IMR-90 (cell line): Measurements from ENCODE around the gene CLOCK. TPM values are rescaled to one million over a fixed set of nuclear protein-coding genes. Genes with fewer than 3 reads are reported as not detected.
"Not testable (repeated sequence)": the region's sequence is repeated elsewhere in the genome, so short reads cannot be mapped to it uniquely, and the experiment has no call there.

ENCODE experiments used
- ATAC-seq: fragments of 200-7000 bp; cut with Tn5 transposase; 2 replicates; pipeline ENCODE4 v1.9.1; 2020; ENCODE audit warnings: low read depth, mild to moderate bottlenecking, moderate library complexity
- BruUV-seq: library from RNA; stranded (reverse); fragments of 400-500 nt; replicated peaks from 2 replicates; lab custom pipeline; 2021; lab: Mats Ljungman, UMichigan
- CTCF ChIA-PET: fragments of 300-600 bp; formaldehyde crosslinking; extraction: SDS; loops from one replicate; lab custom pipeline; 2021; ENCODE audit warnings: antibody characterized with exemption; lab: Yijun Ruan, JAX
- POLR2A ChIA-PET: fragments of 300-600 bp; sonication (Branson Sonifier 250); formaldehyde crosslinking; loops from one replicate; lab custom pipeline; 2022; ENCODE audit warnings: antibody characterized with exemption; ENCODE audit not compliant: unreplicated experiment; lab: Charles Lee
- DNase-seq: peaks from one replicate; pipeline ENCODE4 v3.0.0; 2013
- H2AFZ ChIP-seq: replicated peaks from 2 replicates; pipeline ENCODE3; 2013; ENCODE audit warnings: low read length, mild to moderate bottlenecking; ENCODE audit not compliant: poor library complexity
- H2AK5ac ChIP-seq: 2 replicates; pipeline ENCODE4 v1.6.1; 2013; ENCODE audit warnings: low read depth, low read length, inconsistent platforms
- H2AK9ac ChIP-seq: replicated peaks from 2 replicates; pipeline ENCODE3; 2013; ENCODE audit warnings: mild to moderate bottlenecking, low read depth, low read length, moderate library complexity; ENCODE audit not compliant: poor library complexity
- H2BK120ac ChIP-seq: 2 replicates; pipeline ENCODE4 v1.6.1; 2013; ENCODE audit warnings: low read depth, low read length, inconsistent platforms
- H2BK15ac ChIP-seq: 3 replicates; pipeline ENCODE4 v1.6.1; 2013; ENCODE audit warnings: low read depth, low read length, inconsistent platforms
- H2BK20ac ChIP-seq: 2 replicates; pipeline ENCODE4 v1.6.1; 2013; ENCODE audit warnings: low read depth, mild to moderate bottlenecking, inconsistent platforms, low read length, moderate library complexity
- H2BK5ac ChIP-seq: 2 replicates; pipeline ENCODE4 v1.6.1; 2013; ENCODE audit warnings: mild to moderate bottlenecking, low read depth, low read length, inconsistent platforms; ENCODE audit not compliant: poor library complexity, severe bottlenecking
- H3K14ac ChIP-seq: replicated peaks from 2 replicates; pipeline ENCODE4 v1.6.1; 2013; ENCODE audit warnings: low read depth, low read length, inconsistent platforms
- H3K18ac ChIP-seq: 2 replicates; pipeline ENCODE4 v1.6.1; 2013; ENCODE audit warnings: low read depth, low read length, control low read depth
- H3K23ac ChIP-seq: 2 replicates; pipeline ENCODE4 v1.6.1; 2013; ENCODE audit warnings: low read depth, low read length, inconsistent platforms
- H3K27ac ChIP-seq: 2 replicates; pipeline ENCODE4 v1.5.1; 2013; ENCODE audit warnings: mild to moderate bottlenecking, control low read depth, low read length; ENCODE audit not compliant: insufficient read depth
- H3K27me3 ChIP-seq: 2 replicates; pipeline ENCODE4 v1.6.1; 2013; ENCODE audit warnings: low read length; ENCODE audit not compliant: control insufficient read depth, insufficient read depth
- H3K36me3 ChIP-seq: 2 replicates; pipeline ENCODE4 v1.6.1; 2013; ENCODE audit warnings: low read length, mixed read lengths; ENCODE audit not compliant: control insufficient read depth, insufficient read depth
- H3K4ac ChIP-seq: 2 replicates; pipeline ENCODE4 v1.6.1; 2013; ENCODE audit warnings: low read depth, low read length, inconsistent platforms
- H3K4me1 ChIP-seq: 2 replicates; pipeline ENCODE4 v1.6.1; 2013; ENCODE audit warnings: low read length, mixed read lengths; ENCODE audit not compliant: control insufficient read depth, insufficient read depth
- H3K4me2 ChIP-seq: 2 replicates; pipeline ENCODE4 v1.6.1; 2013; ENCODE audit warnings: low read depth, mild to moderate bottlenecking, control low read depth, low read length, moderate library complexity
- H3K4me3 ChIP-seq: 2 replicates; pipeline ENCODE4 v1.5.1; 2013; ENCODE audit warnings: low read depth, mild to moderate bottlenecking, control low read depth, low read length, moderate library complexity; ENCODE audit not compliant: insufficient read depth
- H3K56ac ChIP-seq: 2 replicates; pipeline ENCODE4 v1.6.1; 2013; ENCODE audit warnings: low read length, inconsistent platforms; ENCODE audit not compliant: insufficient read depth; ENCODE audit errors: extremely low read depth
- H3K79me1 ChIP-seq, 2 experiments: 2 replicates each; pipeline ENCODE4 v1.6.1; 2013; ENCODE audit warnings: low read length in 2 of 2, inconsistent platforms in 1 of 2, low read depth in 1 of 2
- H3K9ac ChIP-seq: 2 replicates; pipeline ENCODE4 v1.6.1; 2013; ENCODE audit warnings: low read depth, low read length, control low read depth
- H3K9me1 ChIP-seq: 2 replicates; pipeline ENCODE4 v1.6.1; 2013; ENCODE audit warnings: low read length, inconsistent platforms; ENCODE audit not compliant: insufficient read depth
- H3K9me3 ChIP-seq: 2 replicates; pipeline ENCODE4 v1.6.1; 2013; ENCODE audit warnings: low read length; ENCODE audit not compliant: control insufficient read depth, insufficient read depth
- H4K20me1 ChIP-seq: 2 replicates; pipeline ENCODE4 v1.6.1; 2013; ENCODE audit warnings: low read length, inconsistent platforms; ENCODE audit not compliant: insufficient read depth
- H4K5ac ChIP-seq: 2 replicates; pipeline ENCODE4 v1.6.1; 2013; ENCODE audit warnings: mild to moderate bottlenecking, low read depth, low read length, control low read depth
- H4K8ac ChIP-seq, 2 experiments: 2 replicates each; pipeline ENCODE4 v1.6.1; 2013; ENCODE audit warnings: low read depth in 2 of 2, low read length in 2 of 2, control low read depth in 1 of 2, inconsistent platforms in 1 of 2
- H4K91ac ChIP-seq: 2 replicates; pipeline ENCODE4 v1.6.1; 2013; ENCODE audit warnings: low read depth, low read length, inconsistent platforms; ENCODE audit not compliant: insufficient read depth
- CEBPB ChIP-seq: IDR thresholded peaks from 2 replicates; pipeline ENCODE4 v1.6.1; 2012; ENCODE audit warnings: low read depth, low read length, improper control_type of control experiment
- MAFK ChIP-seq: IDR thresholded peaks from 2 replicates; pipeline ENCODE4 v1.6.1; 2012; ENCODE audit warnings: low read depth, low read length, improper control_type of control experiment
- WGBS, 2 experiments: methylation state at CpG; one replicate each; pipeline versions ENCODE4 v1.1.5 to v1.1.7; 2013; ENCODE audit warnings: missing lambda C conversion rate in 2 of 2; ENCODE audit not compliant: insufficient read length in 1 of 2; ENCODE audit errors: extremely low coverage in 2 of 2; 5-methylcytosine and 5-hydroxymethylcytosine counted together
- dilution Hi-C: fragments of 300-500 bp; cut with HindIII; formaldehyde crosslinking; loops from one replicate; pipeline ENCODE4 v1.14.3; 2018; ENCODE audit warnings: low sequenced_read_pairs; ENCODE audit not compliant: unreplicated experiment
- in situ Hi-C: fragments of 300-500 bp; cut with MboI; formaldehyde crosslinking; loops from 3 replicates; pipeline ENCODE4 v1.14.3; 2019; ENCODE audit warnings: low sequenced_read_pairs, inconsistent platforms, mixed read lengths
- intact Hi-C: fragments of 100-400 bp; cut with micrococcal nuclease; formaldehyde crosslinking; loops from 2 replicates; pipeline ENCODE4 v1.10.0; 2022
- polyA plus RNA-seq, 3 experiments: library from polyadenylated mRNA; depleted of rRNA; stranded (reverse); fragments of >200 nt; gene quantifications; 2 replicates each; pipeline ENCODE4 v1.2.3, GENCODE V29; 2012; ENCODE audit warnings: low replicate concordance in 1 of 3
- total RNA-seq: library from RNA; depleted of rRNA; stranded (reverse); fragments of >200 nt; gene quantifications from 2 replicates; pipeline ENCODE4 v1.2.3, GENCODE V29; 2012

CLOCK gene
- total and polyA plus RNA-seq, 2 of the 4 experiments (the other 2 are of a cell fraction) = 7.3 to 53.4 TPM

GRCh38 chr4:55553441-55554201, 6.9 kb upstream of the CLOCK start (continued):
- no peak for TF ChIP-seq CEBPB

DNA sequence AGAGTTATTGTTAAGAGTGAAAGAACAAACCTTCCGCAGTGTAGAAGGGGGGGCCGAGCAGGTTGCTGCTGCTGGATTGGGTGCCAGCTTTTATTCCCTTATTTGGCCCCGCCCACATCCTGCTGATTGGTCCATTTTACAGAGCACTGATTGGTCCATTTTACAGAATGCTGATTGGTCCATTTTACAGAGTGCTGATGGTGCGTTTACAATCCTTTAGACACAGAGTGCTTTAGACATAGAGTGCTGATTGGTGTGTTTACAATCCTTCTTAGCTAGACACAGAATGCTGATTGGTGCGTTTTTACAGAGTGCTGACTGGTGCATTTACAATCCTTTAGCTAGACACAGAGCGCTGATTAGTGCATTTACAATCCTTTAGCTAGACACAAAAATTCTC, 5.3 kb upstream of the CLOCK start:
- H3K18ac ChIP-seq, dilution Hi-C loops, H4K8ac ChIP-seq, H2BK20ac ChIP-seq, ATAC-seq, H3K4ac ChIP-seq, H3K79me1 ChIP-seq, H3K4me2 ChIP-seq, H2AK5ac ChIP-seq, H3K27ac ChIP-seq, H3K9me3 ChIP-seq, H3K56ac ChIP-seq, H3K23ac ChIP-seq, H3K14ac ChIP-seq, H2AFZ ChIP-seq, DNase-seq, H3K4me1 ChIP-seq, H2BK5ac ChIP-seq, H4K20me1 ChIP-seq, H4K91ac ChIP-seq, H3K36me3 ChIP-seq, H2BK120ac ChIP-seq, H3K9ac ChIP-seq, BruUV-seq, H3K27me3 ChIP-seq, H3K4me3 ChIP-seq, H2AK9ac ChIP-seq, H2BK15ac ChIP-seq, CTCF ChIA-PET, H4K5ac ChIP-seq, H3K9me1 ChIP-seq, POLR2A ChIA-PET: not testable (repeated sequence)
- intact Hi-C loops = loop anchor here (5.0 kb wide), 1 partner anchor 580 kb away; no protein-coding TSS in a partner anchor
- WGBS, 2 experiments = no CpG with 5 or more reads among the region's 6 CpGs
- peak; percentile 62 for TF ChIP-seq MAFK
- in situ Hi-C loops = loop anchor here (5.0 to 25.0 kb wide), 2 partner anchors 205 to 540 kb away; partner anchors contain the start of gene SRD5A3
